Stomach (tissue), 4 donors: ENCODE measurements around the gene TFEC.

ENCODE experiments used
- CTCF ChIP-seq, 7 experiments: fragments of 450-650 bp in 4 of 7; fragments of 200-600 bp in 3 of 7; sonication (generic) in 3 of 7; IDR thresholded peaks; one replicate each; pipeline ENCODE4 v1.5.1; 2016 to 2019; ENCODE audit warnings: antibody characterized with exemption in 7 of 7, control low read depth in 2 of 7, mild to moderate bottlenecking in 1 of 7
- EP300 ChIP-seq: sonication (generic); formaldehyde crosslinking; IDR thresholded peaks from one replicate; pipeline ENCODE4 v1.6.1; 2017; ENCODE audit warnings: antibody characterized with exemption
- POLR2A ChIP-seq, 4 donors: fragments of 450-650 bp; IDR thresholded peaks; one replicate each; pipeline ENCODE4 v1.6.1; 2016; ENCODE audit warnings: antibody characterized with exemption in 4 of 4, control low read depth in 2 of 4, mild to moderate bottlenecking in 1 of 4, moderate library complexity in 1 of 4

GRCh38 chr7:116041615-116042014, 11.1 kb upstream of the TFEC start:
- TF ChIP-seq EP300 (no peak), CTCF (IDR thresholded peaks at IDR 0.05) (no peak), POLR2A (IDR thresholded peaks at IDR 0.05) (no peak)
